NOMO-1 (cell line): ENCODE data around the gene SLC19A2.

Experiments used
- DNase-seq, 2 experiments: peaks; one replicate each; lab custom pipeline; 2025; ENCODE audit not compliant: unreplicated experiment in 2 of 2; lab: John Stamatoyannopoulos, UW

SLC19A2 gene, protein sequence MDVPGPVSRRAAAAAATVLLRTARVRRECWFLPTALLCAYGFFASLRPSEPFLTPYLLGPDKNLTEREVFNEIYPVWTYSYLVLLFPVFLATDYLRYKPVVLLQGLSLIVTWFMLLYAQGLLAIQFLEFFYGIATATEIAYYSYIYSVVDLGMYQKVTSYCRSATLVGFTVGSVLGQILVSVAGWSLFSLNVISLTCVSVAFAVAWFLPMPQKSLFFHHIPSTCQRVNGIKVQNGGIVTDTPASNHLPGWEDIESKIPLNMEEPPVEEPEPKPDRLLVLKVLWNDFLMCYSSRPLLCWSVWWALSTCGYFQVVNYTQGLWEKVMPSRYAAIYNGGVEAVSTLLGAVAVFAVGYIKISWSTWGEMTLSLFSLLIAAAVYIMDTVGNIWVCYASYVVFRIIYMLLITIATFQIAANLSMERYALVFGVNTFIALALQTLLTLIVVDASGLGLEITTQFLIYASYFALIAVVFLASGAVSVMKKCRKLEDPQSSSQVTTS

DNA sequence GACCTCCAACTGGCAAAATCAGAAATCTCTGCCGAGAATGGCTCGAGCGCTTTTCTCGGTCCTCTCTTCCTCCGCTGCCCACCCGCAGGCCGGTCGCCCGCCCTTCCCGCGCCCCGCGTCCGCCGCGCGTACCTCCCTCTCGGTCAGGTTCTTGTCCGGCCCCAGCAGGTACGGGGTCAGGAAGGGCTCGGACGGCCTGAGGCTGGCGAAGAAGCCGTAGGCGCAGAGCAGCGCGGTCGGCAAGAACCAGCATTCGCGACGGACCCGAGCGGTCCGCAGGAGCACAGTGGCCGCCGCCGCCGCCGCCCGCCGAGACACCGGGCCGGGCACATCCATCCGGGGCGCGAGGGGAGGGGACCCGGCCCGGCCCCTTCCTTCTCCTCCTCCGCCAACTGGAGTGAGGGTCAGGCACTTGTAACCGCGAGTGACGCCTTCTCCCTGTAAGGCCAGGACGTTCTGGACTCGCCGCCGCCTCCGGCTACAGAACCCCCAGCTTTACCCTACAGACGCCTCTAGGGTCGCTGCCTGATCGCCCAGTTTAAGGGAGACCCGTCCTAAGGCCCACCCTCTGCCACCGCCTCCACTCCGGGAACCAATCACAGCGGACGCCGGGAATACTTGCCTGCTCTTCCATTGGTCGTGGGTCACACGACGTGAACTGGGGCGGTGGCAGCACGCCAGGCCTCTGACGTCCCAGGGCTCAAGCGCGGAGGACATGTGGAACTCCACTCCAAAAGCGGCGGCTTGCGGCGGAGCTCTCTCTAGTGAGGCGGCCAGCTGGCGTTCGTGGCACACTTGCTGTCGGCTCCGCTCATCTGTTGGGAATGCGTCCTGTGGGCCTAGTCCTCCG lies at the start of gene SLC19A2:
TSS of gene SLC19A2 (minus strand) at position 514 of the 850 bp plus-strand sequence. CDS start at position 336, 178 bp downstream.
- DNase-seq = peak; percentile 98 to 100

DNA sequence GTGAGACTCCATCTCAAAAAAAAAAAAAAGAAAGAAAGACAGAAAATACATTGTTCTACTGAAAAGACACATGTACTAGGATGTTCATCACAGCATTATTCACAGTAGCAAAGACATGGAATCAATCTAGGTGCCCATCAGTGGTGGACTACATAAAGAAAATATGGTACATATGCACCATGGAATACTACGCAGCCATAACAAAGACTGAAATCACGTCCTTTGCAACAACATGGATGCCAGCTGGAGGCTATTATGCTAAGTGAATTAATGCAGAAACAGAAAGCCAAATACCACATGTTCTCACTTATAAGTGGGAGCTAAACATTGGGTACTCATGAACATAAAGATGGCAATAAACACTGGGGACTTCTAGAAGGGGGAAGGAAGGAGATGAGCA lies 48.9 kb upstream of the SLC19A2 start:
- no peak for DNase-seq

DNA sequence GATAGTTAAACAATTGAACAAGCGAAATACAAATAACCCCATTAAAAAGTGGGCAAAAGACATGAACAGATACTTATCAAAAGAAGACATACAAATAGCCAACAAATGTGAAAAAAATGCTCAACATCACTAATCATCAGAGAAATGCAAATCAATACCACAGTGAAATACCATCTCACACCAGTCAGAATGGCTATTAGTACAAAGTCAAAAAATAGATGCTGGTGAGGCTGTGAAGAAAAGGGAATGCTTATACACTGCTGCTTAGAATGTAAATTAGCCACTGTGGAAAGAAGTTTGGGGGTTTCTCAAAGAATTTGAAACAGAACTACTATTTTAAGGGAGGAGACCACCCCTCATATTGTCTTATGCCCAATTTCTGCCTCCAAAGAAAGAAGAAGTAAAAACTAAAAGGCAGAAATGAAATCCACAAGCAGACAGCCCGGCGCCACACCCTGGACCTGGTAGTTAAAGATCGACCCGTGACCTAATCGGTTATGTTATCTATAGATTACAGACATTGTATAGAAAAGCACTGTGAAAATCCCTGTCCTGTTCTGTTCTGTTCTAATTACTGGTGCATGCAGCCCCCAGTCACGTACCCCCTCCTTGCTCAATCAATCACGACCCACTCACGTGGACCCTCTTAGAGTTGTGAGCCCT lies 47.9 kb upstream of the SLC19A2 start:
- DNase-seq = peak in 1 of 2 experiments; percentile 1

DNA sequence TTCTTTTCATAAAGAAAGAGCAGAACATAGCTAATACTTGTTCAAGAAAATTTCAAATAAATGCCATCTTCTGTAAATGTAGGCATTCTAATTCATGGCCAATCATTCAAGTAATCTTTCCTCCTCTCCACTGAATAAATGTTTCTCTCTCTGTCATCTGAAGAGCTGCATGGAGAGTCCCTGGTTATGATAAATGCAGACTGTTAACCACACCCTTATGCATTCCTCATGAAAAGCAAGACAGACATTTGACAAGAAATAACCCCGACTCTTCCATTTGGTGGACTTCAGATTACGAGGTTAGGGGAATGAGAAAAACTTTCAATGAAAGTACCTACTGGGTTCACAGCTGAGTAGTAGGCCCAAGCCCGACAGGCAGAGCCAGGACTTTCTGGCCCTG lies 44.7 kb upstream of the SLC19A2 start:
- no peak for DNase-seq

DNA sequence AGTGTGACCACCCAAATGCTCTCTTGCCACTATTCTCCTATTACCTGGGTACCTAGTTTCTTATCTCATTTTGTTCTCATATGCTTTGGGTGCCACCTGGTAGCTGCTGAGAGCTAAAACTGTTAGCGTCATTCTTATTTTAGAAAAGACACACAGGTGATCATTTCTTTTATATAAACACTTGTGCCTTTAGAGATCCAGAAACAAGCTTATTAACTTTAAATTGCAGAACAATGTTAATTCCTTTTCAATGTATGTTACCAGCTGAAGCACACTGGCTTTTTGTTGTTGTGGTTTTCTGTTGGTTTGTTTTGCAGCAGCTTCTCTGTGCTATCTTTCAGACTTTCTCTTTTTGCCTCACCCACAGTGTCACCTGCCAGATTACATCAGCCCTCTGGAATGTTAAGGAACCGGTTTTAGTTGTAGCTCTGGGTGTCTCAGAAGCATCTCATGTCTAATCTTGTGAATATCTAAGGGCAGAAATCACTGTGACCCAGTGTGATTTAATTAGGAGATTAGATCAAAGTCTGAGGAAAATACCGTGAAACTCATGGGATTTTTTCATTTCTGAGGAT lies 43.4 kb upstream of the SLC19A2 start:
- no peak for DNase-seq

DNA sequence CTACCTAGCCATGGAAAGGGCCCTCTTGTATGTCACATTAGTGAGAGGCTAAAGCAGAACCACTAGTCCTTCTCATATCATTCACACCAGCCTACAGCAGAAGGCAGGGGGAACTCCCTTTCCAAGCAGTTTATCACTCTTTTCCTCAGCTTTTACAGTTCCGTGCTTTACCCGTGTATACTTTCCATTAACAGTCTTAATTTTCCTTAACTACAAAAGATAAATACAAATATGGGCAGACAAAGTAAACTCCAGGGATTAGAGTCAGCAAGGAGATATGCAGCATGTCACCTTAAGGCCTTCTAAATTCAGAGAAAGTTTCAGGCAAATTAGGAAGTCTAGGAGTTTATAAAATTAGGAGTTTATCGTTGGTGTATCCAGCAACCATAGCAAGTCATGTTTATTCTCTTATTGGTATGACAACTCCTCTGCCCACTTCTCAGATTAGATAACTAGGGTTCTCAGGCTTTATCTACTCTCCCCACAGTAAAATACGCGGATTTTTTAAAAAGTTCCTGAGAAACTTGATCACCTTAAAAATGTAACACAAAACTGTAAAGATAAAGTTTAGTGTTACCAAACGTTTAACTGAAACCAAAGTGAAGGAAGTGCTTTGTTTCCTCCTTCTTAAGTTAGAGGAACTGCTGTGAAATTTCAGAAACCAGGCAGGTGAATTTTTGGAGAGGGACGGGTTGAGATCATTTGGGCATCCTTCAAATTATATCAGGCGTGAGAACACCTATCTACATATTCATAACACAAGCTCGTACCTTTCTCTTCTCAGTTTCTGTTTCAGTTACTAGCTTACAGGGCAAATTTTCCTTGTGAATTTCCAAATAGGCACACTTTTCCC lies 42.7 kb upstream of the SLC19A2 start:
- DNase-seq = peak in 1 of 2 experiments; percentile 38

DNA sequence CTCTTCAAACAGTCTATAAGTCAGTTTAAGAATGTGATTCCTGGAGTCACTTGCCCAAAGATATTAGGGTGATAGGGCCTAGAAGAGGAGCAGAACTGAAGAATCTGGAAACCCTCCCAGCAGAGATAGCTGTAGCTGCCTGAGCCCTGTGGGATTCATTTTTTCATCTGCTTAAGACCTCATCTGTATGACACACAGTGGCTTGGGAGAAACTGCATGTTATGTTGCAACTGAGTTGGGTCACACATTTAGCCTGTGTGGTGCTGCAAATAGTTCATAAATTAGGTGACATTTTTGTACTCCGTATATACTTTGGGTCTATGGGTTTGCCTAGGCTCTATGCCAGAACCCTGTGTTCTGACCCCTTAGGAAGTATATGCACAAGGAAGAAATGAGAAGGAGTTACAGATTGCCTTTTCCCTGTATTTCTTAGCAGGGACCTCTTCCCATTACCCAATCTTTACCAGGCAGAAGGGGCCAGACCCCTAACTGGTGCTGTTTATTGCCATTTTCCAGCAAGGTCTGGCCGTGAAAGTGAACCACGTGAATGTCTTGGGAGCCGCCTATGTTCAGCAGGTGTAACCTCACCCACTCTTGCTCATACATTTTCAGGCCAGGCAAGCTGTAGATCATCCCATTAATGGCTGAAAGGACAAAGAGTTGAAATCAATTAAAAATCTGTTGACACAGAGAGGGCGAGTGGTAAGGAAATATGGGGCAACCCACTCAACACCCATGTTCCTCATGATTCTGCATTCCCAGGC lies 41.9 kb upstream of the SLC19A2 start:
- DNase-seq = peak; percentile 25 to 57

DNA sequence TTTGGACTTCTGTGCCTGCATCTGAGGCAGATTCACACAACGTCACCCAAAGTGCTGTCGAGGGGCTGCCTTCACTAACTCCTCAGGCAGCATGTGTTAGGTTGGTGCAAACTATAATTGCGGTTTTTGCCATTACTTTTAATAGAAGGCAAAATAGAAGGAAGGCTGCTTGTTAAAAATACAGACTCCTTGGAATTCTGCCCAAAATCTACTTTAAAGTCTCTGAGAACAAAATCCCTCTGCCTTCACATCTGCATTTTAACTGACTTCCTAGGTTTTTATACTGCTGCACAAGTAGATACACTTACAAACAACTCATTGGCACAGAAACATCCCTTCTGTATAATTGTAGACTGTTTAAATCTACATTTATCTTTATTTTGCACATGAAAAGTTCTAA lies 41.3 kb upstream of the SLC19A2 start:
- DNase-seq = no peak

DNA sequence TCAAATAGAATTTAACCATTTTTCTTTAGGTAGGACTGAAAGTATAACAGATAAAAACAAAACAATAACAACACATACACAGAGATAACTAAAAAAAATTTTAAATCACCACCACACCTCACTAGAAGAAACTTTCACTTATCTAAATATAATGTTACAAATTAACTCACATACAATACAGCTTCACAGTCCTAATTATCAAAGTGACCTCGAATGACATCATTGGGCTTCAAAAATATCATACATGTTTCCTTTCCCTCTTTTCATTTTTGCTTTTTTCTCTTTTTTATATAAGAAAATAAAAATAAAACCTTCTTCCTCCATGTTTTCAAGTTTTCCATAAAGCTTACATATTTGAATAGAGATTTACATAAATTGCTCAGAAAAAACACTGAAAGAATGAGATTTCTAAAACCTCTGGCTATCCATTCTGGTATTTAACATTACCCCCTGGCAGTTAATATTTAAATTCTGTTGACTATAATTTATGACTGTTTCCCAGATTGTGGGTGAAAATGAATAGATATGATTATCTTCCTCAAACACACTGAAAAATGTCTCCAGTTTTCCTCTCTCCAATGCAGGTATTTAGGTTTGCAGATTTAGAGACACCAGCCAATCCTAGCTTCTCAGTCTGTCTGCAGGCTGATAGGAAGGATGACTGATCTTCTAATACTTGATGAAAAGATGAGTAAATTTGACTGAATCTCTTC lies 40.5 kb upstream of the SLC19A2 start:
- no peak for DNase-seq

DNA sequence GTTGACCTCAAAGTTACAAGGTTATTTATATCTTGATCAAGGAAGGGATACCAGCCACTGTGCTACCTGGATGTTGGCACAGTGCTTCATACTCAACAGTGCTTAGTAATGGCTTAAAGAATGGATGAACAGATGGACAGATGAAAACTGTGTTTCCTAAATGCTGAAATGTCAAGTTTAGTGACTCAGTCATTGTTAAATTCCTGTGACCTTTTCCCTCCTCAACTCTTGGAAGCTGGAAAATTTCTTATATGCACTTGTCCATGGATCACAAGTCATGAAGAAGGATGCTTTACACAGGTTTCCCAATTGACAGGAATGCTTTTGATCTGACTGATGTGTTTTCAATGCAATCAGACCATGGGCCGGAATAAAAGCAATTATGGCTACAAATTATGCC lies 39.6 kb upstream of the SLC19A2 start:
- no peak for DNase-seq

DNA sequence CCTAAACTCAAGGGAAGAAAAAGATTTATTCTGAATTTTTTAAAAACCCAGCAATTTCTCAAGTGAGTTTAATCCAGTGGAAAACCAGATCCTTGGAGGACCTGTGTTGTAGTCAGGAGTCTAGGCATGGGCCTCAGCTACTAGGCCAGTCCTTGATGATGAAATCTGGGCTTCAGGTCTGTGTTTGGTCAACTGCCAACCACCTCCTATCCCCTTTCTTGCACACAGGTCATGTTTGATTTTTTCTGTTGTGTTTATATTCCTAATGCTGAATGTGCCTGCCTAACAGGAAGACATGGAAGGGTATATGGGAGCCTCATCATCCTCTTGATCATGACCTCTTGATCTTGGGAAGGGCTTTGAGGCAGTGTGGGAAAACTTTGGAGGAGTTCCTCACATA lies 38.2 kb upstream of the SLC19A2 start:
- no peak for DNase-seq

DNA sequence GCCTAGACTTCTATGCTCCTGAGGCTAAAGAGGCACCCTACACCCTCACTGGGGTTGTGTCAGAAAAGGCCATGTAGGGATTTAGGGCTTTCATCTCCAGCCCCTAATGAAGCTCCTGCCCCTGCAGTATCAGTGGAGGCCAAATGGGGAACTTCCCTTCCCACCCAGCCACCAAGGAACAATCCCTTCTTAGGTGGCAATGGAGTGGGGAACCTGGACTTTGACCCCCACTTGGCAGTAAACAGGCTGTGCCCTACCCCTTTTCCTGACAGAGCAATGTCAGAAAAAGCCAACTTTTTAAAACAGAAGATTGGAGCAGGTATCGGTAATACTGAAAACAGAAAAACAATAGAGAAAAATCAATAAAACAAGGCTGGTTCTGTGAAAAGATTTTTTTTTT lies 35.5 kb upstream of the SLC19A2 start:
- DNase-seq = no peak

DNA sequence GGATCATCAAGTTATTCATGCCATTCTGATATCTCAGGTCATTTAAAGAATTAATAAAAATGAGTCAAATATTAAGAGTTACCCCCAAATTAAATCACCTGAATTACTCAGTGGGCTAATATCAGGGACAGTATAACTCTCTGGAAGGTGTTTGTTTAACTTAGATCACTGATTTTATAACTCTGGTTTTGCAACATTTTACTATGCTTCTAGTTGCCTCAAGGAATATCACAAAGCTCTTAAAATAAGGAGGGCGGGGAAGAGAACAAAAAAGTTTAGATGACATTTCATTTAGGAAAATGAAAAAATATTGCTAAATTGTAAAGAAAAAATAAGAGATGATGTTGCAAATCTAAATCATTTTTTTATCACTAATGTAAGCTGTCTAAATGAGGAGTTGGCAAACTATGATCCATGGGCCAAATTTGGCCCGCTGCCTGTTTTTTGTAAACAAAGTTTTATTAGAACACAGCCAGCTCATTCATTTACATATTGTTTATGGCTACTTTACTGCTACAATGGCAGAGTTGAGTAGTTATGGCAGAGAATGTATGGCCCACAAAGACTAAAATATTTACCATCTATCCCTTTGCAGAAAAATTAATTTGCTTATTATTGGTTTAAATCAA lies 31.9 kb upstream of the SLC19A2 start:
- DNase-seq = no peak

DNA sequence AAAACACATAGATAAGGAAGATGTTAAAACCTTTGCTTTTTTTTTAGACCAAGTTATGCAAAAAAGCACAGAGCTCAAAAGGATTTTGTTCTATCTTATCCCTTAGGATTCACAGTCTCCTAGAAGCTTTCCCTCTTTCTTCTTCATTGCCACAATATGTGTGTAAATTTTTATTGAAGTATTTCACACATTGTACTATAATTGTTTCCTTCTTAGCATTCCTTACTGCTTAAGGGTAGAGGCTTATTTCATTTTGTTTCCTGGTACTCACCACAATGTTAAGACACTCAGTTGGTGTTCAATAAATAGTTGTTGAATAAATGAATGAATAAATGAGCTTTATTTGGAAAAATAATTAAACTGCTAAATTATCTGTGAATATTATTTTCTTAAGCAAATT lies 29.9 kb upstream of the SLC19A2 start:
- no peak for DNase-seq

DNA sequence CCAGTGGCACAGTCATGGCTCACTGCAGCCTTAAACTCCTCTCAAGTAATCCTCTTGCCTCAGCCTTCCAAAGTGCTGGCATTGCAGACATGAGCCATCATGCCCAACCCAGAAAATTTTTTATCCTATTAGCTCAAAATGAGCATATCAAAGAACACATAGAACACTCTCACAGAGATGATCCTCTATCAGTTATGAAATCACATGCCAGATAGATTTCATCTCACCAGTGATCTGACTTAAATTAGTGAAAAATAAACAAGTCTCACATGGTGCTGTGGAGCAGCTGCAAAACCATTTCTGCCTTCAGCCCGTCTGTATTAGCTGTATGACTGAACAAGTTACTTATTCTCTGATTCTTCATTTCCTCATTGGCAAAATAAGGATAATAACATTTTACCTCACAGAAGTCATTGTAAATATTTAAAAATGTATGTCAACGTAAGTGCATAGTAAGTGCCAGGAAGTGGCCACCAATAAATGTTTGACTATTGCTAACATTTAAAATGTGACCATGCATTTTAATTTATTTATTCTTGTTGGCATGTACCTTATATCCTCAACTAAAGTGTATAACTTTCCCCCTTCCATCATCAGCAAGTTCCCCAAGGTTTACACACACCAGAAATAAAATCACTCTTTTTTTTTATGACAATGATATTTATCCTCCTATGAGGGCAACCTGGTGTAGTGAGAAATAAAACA lies 29.0 kb upstream of the SLC19A2 start:
- DNase-seq = no peak

DNA sequence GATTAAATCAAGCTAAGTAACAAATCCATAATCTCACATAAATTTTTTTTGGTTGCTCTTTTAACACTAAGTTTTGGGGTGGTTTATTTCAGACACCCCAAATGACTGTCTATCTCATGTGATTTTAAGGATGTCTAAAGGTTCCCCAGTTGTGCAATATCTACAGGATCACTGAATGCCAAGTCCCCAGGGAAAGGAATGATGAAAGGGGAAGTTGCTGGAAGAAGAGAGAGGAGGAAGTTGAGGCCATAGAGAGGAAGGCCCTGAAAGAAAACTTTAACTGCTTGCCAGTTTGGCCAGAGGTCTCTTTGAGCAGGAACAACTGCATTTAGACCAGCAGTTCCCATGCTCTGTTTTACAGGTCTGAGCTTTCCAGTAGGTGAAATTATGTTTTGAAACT lies 27.5 kb upstream of the SLC19A2 start:
- peak; percentile 46 to 68 for DNase-seq

DNA sequence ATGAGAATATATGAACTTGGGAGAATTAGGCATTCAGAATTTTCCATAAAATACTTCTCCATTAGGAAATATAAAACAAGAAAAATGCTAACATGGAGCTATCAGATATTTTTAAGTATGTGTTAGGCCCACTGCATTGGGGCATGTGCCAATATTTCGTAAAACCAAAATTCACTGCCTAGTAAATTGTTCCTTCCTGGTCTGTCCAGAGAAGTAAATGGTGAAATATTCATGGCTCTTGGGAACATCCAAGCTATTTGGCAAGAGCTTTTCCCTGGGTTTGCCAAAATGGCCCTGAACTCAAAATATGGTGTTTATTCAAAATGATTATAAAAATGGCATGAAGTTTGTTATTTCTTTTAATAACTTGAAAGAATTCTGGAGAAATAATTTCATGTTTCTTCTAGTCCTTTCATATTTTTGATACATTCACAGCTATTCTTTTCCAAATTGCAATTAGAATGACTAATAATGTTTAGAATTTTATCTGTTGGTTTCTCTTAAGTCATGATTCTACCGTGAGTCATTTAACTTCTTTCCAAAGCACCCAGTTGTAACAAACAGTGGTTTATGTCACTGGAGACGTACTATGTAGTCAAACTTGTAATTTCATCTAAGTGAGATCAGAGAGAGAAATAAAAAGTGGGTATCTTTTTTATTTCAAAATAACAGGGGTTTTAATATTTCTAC lies 25.7 kb upstream of the SLC19A2 start:
- DNase-seq = no peak
